Measurements from ENCODE around the gene NMNAT3.

NMNAT3 gene

DNA sequence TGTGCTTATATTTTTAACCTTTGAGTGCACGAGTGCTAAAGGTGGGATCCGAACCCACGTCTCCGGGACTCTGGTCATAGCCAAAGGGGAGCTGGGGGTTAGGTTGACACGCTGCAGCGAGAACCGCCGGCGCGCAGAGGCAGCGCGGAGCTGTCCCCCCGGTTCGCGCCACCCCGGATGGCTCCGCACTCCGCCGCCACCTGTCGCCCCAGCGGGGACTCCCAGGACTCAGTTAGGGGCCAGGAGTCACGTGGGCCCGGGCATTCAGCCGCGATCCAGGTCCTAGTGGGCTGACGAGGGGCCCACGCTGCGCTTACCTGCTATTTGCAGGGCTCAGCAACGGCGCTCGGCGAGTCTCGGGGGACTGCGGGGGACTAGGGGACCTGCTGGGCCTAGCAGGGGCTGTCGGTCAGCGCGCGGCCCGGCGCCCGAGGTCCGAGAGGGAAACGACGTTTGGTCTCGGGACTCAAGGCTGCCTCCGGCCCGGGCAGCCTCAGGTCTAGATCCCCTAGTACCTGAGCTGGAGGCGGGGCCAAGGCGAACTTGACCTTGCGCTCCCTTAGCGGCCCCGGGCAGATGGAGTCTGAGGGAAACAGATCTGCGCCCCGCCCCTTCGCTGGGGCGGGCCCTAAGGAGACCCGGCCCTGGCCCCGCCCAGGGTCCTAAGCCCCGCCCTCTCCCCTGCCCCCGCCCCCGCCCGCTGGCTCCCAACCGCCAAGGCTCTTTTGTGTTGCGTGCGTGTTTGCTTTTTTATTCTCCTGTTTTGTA, at the start of gene NMNAT3:
NMNAT3 (minus strand) TSS at position 585 of the 768 bp plus-strand sequence. CDS start 50,248 bp downstream, outside the sequence.
- H3K27ac ChIP-seq: no peak within 1 kb of the TSS
- H3K4me3 ChIP-seq (ENCODE audit: low read depth in 1 of 2, low read length in 1 of 2): peak within 1 kb of the TSS; percentile 67 to 83
- peaks cover 6 to 7% of the 10 kb centered on the region in 2 experiments for H3K4me1 ChIP-seq (ENCODE audit: control insufficient read depth in 1 of 2, insufficient read depth in 1 of 2, low read depth in 1 of 2, low read length in 1 of 2)
- TF ChIP-seq, protein P1, sequence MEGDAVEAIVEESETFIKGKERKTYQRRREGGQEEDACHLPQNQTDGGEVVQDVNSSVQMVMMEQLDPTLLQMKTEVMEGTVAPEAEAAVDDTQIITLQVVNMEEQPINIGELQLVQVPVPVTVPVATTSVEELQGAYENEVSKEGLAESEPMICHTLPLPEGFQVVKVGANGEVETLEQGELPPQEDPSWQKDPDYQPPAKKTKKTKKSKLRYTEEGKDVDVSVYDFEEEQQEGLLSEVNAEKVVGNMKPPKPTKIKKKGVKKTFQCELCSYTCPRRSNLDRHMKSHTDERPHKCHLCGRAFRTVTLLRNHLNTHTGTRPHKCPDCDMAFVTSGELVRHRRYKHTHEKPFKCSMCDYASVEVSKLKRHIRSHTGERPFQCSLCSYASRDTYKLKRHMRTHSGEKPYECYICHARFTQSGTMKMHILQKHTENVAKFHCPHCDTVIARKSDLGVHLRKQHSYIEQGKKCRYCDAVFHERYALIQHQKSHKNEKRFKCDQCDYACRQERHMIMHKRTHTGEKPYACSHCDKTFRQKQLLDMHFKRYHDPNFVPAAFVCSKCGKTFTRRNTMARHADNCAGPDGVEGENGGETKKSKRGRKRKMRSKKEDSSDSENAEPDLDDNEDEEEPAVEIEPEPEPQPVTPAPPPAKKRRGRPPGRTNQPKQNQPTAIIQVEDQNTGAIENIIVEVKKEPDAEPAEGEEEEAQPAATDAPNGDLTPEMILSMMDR (IDR thresholded peaks at IDR 0.05): no peak
- no peaks in the 10 kb centered on the region for H3K9me3 ChIP-seq
- no peaks in the 10 kb centered on the region for H3K36me3 ChIP-seq
- peaks cover 14% of the 10 kb centered on the region for H3K27me3 ChIP-seq

GRCh38 chr3:139721370-139721769, 43.6 kb upstream of the NMNAT3 start:
- no peaks in the 10 kb centered on the region for H3K9me3 ChIP-seq
- H3K4me1 ChIP-seq (ENCODE audit: control insufficient read depth in 1 of 2, insufficient read depth in 1 of 2, low read depth in 1 of 2, low read length in 1 of 2): no peaks in the 10 kb centered on the region
- H3K27me3 ChIP-seq: no peaks in the 10 kb centered on the region
- H3K36me3 ChIP-seq: no peaks in the 10 kb centered on the region
- TF ChIP-seq, protein P1 (IDR thresholded peaks at IDR 0.05): no peak
- no peak overlapping the region for H3K27ac ChIP-seq
- no peak overlapping the region for H3K4me3 ChIP-seq (ENCODE audit: low read depth in 1 of 2, low read length in 1 of 2)

DNA sequence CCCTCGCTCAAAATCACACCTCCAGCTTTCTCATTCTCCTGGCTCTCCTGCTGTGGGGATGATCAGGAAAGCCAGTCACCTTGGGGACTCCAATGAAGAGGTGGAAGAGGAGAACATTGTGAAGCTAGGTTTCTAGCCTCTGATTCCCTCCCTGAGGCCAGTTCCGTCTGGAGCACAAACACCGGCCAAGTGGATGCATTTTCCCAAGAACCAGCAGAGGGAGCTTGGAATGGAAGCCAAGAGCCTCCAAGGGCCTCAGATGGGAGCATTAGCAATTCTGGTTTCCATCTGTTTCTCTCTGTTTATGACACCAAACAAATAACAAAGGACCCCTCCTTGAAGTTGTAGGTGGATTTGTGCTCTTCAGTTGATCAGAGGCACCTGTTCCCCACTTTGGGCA, 40.6 kb upstream of the NMNAT3 start:
- H3K4me1 ChIP-seq (ENCODE audit: control insufficient read depth in 1 of 2, insufficient read depth in 1 of 2, low read depth in 1 of 2, low read length in 1 of 2): no peaks in the 10 kb centered on the region
- H3K36me3 ChIP-seq: no peaks in the 10 kb centered on the region
- no peak overlapping the region for H3K4me3 ChIP-seq (ENCODE audit: low read depth in 1 of 2, low read length in 1 of 2)
- H3K27ac ChIP-seq: no peak overlapping the region
- no peaks in the 10 kb centered on the region for H3K9me3 ChIP-seq
- TF ChIP-seq, protein P1 (IDR thresholded peaks at IDR 0.05): no peak
- no peaks in the 10 kb centered on the region for H3K27me3 ChIP-seq

GRCh38 chr3:139716908-139717485, 39.2 kb upstream of the NMNAT3 start:
- no peaks in the 10 kb centered on the region for H3K4me1 ChIP-seq (ENCODE audit: control insufficient read depth in 1 of 2, insufficient read depth in 1 of 2, low read depth in 1 of 2, low read length in 1 of 2)
- no peaks in the 10 kb centered on the region for H3K36me3 ChIP-seq
- H3K9me3 ChIP-seq: no peaks in the 10 kb centered on the region
- TF ChIP-seq, protein P1 (IDR thresholded peaks at IDR 0.05): no peak
- no peaks in the 10 kb centered on the region for H3K27me3 ChIP-seq
- H3K4me3 ChIP-seq (ENCODE audit: low read depth in 1 of 2, low read length in 1 of 2): no peak overlapping the region
- H3K27ac ChIP-seq: no peak overlapping the region

- no peaks in the 10 kb centered on the region for H3K27me3 ChIP-seq
- no peak overlapping the region for H3K27ac ChIP-seq
- H3K4me3 ChIP-seq (ENCODE audit: low read depth in 1 of 2, low read length in 1 of 2): no peak overlapping the region
- no peaks in the 10 kb centered on the region for H3K36me3 ChIP-seq
- TF ChIP-seq, protein P1 (IDR thresholded peaks at IDR 0.05): no peak
- H3K9me3 ChIP-seq: no peaks in the 10 kb centered on the region
- no peaks in the 10 kb centered on the region for H3K4me1 ChIP-seq (ENCODE audit: control insufficient read depth in 1 of 2, insufficient read depth in 1 of 2, low read depth in 1 of 2, low read length in 1 of 2)
Measured at GRCh38 chr3:139715743-139716360, 38.1 kb upstream of the NMNAT3 start.
